Measurements from ENCODE around the gene RAF1.

GRCh38 chr3:12591456-12591855 is 72.5 kb downstream of the RAF1 start:
- TF ChIP-seq REST (IDR thresholded peaks at IDR 0.05), result no peak
- no peak for TF ChIP-seq POLR2A (IDR thresholded peaks at IDR 0.05; ENCODE audit: low read length)
- TF ChIP-seq MYC (IDR thresholded peaks at IDR 0.05; ENCODE audit: borderline replicate concordance, low read length), result no peak

All from A549 (cell line).